Bronchial epithelial cell (primary cell): ENCODE measurements around the gene ZNF503. TPM values are rescaled to one million over a fixed set of nuclear protein-coding genes. Genes with fewer than 3 reads are reported as not detected.

Experiments used
- DNase-seq: peaks from one replicate; pipeline ENCODE4 v3.0.0-alpha.2; 2010; ENCODE audit warnings: low read depth
- FAIRE-seq: peaks from 2 replicates; lab custom pipeline; 2011; peaks lifted over from hg19 to GRCh38; lab: Jason Lieb, UNC
- H3K27me3 ChIP-seq: 2 replicates; pipeline ENCODE4 v1.5.1; 2011; ENCODE audit warnings: low read length; ENCODE audit not compliant: control insufficient read depth, insufficient read depth
- H3K36me3 ChIP-seq: 2 replicates; pipeline ENCODE4 v1.5.1; 2011; ENCODE audit warnings: low read length; ENCODE audit not compliant: control insufficient read depth, insufficient read depth
- H3K4me3 ChIP-seq: 2 replicates; pipeline ENCODE4 v1.5.1; 2011; ENCODE audit warnings: mild to moderate bottlenecking, low read depth, low read length, control low read depth
- CTCF ChIP-seq: IDR thresholded peaks from 2 replicates; pipeline ENCODE4 v1.5.1; 2011; ENCODE audit warnings: mild to moderate bottlenecking, moderate library complexity, low read length, control low read depth, inconsistent platforms; ENCODE audit not compliant: insufficient read depth, severe bottlenecking
- total RNA-seq: library from RNA; depleted of rRNA; stranded (reverse); fragments of >200 nt; gene quantifications from 2 replicates; pipeline ENCODE4 v1.2.1, GENCODE V29; 2014

The ZNF503 gene
- total RNA-seq, 1 donor from 2014 or later, result 2.1 TPM

- TF ChIP-seq CTCF, result peak; percentile 7
- Histone ChIP-seq H3K27me3 (no peaks in the 10 kb centered on the region), H3K4me3 (peak overlapping the region; percentile 95), H3K36me3 (peaks cover 6% of the 10 kb centered on the region)
- FAIRE-seq (no peak), DNase-seq (no peak)
These were observed 1.8 kb upstream of the ZNF503 start for GRCh38 chr10:75403144-75403938.

DNA sequence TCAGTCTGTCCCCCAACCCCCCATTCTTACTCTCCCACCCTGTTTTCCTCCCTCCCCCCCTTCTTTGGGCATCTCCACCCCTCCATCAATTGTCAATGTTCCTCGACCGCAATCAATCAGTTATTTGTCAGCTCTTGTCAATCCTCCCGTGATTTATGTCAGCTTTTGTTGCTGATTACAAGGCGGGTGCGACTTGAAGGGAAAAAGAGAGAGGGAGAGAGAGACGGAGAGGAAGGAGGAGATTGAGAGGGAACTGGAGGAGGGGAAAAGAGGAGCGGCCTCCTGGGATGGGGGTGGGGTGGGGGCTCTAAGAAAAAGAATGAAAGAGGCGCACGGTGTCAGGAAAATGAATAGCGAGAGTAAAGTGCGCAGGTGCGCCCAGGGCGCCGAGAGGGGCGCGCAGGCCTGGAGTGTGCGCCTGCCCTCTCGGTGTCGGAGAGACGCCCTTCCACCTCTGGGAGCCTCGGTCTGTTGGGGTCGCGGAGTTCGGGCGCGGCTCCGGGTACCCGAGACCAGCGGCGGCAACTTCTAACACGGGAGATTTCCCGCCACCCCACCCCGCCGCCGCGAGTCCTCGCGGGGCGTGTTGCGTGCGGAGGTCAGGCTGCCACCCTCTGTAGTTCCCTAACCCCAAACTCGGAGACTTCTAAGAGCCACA lies 1.1 kb upstream of the ZNF503 start:
- DNase-seq, result no peak
- no peaks in the 10 kb centered on the region for H3K27me3 ChIP-seq
- no peak for TF ChIP-seq CTCF

GRCh38 chr10:75400771-75401568 lies 594 bp downstream of the ZNF503 start:
- Histone ChIP-seq H3K27me3 (no peaks in the 10 kb centered on the region), H3K4me3 (peak overlapping the region; percentile 95), H3K36me3 (peaks cover 6% of the 10 kb centered on the region)
- TF ChIP-seq CTCF, result no peak
- DNase-seq (no peak), FAIRE-seq (no peak)

More for the DNA sequence above, 1.1 kb upstream of the ZNF503 start:
- no peak for FAIRE-seq
- Histone ChIP-seq H3K4me3 (peak overlapping the region; percentile 95), H3K36me3 (peaks cover 6% of the 10 kb centered on the region)

DNA sequence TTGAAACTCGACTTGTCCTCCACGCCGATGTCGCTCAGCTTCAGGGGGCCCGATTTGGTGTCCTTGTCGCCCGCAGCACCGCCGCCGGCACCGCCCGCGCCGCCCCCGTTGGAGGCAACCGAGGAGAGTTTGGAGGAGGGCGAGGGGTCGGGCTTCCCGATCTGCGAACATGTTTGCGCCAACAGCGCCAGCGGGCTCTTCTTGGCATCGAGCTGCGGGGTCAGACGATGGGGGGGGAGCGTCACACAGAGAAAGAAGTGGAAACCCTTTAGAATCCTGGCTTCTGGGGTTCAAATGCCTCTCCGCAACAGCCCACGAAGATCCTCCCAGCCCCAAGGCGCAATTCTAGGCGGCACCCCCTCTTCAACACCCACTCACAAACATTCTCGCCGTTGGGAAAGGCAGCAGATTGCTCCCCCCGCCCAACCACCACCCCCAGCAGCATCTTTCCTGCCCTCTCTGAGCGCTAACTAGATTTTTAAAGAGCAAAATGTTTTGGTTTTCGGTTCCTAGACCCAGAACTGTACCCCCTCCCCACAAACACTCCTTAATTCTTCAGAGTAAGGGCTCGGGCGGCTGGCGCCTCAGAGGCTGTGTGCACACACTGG lies 1.3 kb downstream of the ZNF503 start:
- Histone ChIP-seq H3K27me3 (no peaks in the 10 kb centered on the region), H3K4me3 (peak overlapping the region; percentile 95), H3K36me3 (peaks cover 6% of the 10 kb centered on the region)
- no peak for DNase-seq
- no peak for TF ChIP-seq CTCF
- no peak for FAIRE-seq

- Histone ChIP-seq H3K36me3 (peaks cover 6% of the 10 kb centered on the region), H3K27me3 (no peaks in the 10 kb centered on the region), H3K4me3 (peak overlapping the region; percentile 95)
- DNase-seq, result no peak
- FAIRE-seq, result no peak
- TF ChIP-seq CTCF, result peak; percentile 68
These were observed 2.0 kb downstream of the ZNF503 start for GRCh38 chr10:75399461-75400162.
